Stomach (tissue), 9 donors: ENCODE results near the gene IL2RG. TPM values are rescaled to one million over a fixed set of nuclear protein-coding genes. Genes with fewer than 3 reads are reported as not detected.
A peak's percentile ranks its signal among the peaks of the same experiment; 100 is the strongest.

Source experiments
- DNase-seq, 2 donors: peaks; one replicate each; pipeline versions ENCODE4 v3.0.0 to v3.0.0-alpha.2; 2013 to 2019
- H3K27ac ChIP-seq, 5 donors: fragments of 200-600 bp in 4 of 5; sonication (generic) in 4 of 5; one replicate each; pipeline ENCODE4 v1.5.1; 2013 to 2019; ENCODE audit warnings: mild to moderate bottlenecking in 1 of 5, moderate library complexity in 1 of 5
- H3K27me3 ChIP-seq, 3 donors: fragments of 200-600 bp; sonication (generic); one replicate each; pipeline ENCODE4 v1.5.1; 2017 to 2019; ENCODE audit warnings: mixed run types in 1 of 3
- H3K36me3 ChIP-seq, 4 donors: fragments of 200-600 bp; sonication (generic); 1 replicate in 3 of 4; 2 replicates in 1 of 4; pipeline ENCODE4 v1.5.1; 2016 to 2019
- H3K4me1 ChIP-seq, 4 donors: fragments of 200-600 bp; sonication (generic); one replicate each; pipeline ENCODE4 v1.5.1; 2016 to 2019
- H3K4me3 ChIP-seq, 4 donors: fragments of 200-600 bp; sonication (generic) in 3 of 4; one replicate each; pipeline ENCODE4 v1.5.1; 2016 to 2019; ENCODE audit warnings: mild to moderate bottlenecking in 1 of 4
- H3K9me3 ChIP-seq, 4 donors: fragments of 200-600 bp; sonication (generic); one replicate each; pipeline ENCODE4 v1.5.1; 2016 to 2019
- CTCF ChIP-seq, 7 experiments: fragments of 450-650 bp in 4 of 7; fragments of 200-600 bp in 3 of 7; sonication (generic) in 3 of 7; IDR thresholded peaks; one replicate each; pipeline ENCODE4 v1.5.1; 2016 to 2019; ENCODE audit warnings: antibody characterized with exemption in 7 of 7, control low read depth in 2 of 7, mild to moderate bottlenecking in 1 of 7
- EP300 ChIP-seq: sonication (generic); formaldehyde crosslinking; IDR thresholded peaks from one replicate; pipeline ENCODE4 v1.6.1; 2017; ENCODE audit warnings: antibody characterized with exemption
- POLR2A ChIP-seq, 4 donors: fragments of 450-650 bp; IDR thresholded peaks; one replicate each; pipeline ENCODE4 v1.6.1; 2016; ENCODE audit warnings: antibody characterized with exemption in 4 of 4, control low read depth in 2 of 4, mild to moderate bottlenecking in 1 of 4, moderate library complexity in 1 of 4
- POLR2AphosphoS5 ChIP-seq, 3 donors: sonication (generic); formaldehyde crosslinking; IDR thresholded peaks; one replicate each; pipeline ENCODE4 v1.6.1; 2016; ENCODE audit warnings: antibody characterized with exemption in 3 of 3
- WGBS, 5 donors: extraction: QIAGEN DNeasy Blood & Tissue Kit in 3 of 5; methylation state at CpG; one replicate each; pipeline versions ENCODE4 v1.1.5 to v1.1.7; 2013 to 2018; 5-methylcytosine and 5-hydroxymethylcytosine counted together
- intact Hi-C: fragments of 100-400 bp; cut with DNase I; formaldehyde crosslinking; loops from one replicate; pipeline ENCODE4 v1.15.1; 2023; ENCODE audit warnings: low total_unique reads
- polyA plus RNA-seq, 3 donors: library from polyadenylated mRNA; stranded (reverse); fragments of 200-250 nt; gene quantifications; one replicate each; pipeline ENCODE4 v1.2.3, GENCODE V29; 2013
- total RNA-seq, 5 donors: library from RNA; depleted of rRNA; stranded (reverse); fragments of >200 nt; gene quantifications; one replicate each; pipeline versions ENCODE4 v1.1.0 to v1.2.3, GENCODE V29; 2014 to 2016
- donor health status: healthy with polysubstance abuse.
- donor health status: Bipolar disorder and iron deficiency.
- donor health status: healthy.

IL2RG gene
- total and polyA plus RNA-seq, 8 donors = 0.89 to 11.2 (median 9.0) TPM

- peak within 1 kb of the TSS; percentile 49 to 59 (median 55) for H3K4me3 ChIP-seq
- no peaks in the 10 kb centered on the region for H3K9me3 ChIP-seq
- intact Hi-C loops = no loop called here
- H3K27me3 ChIP-seq = no peaks in the 10 kb centered on the region
- H3K27ac ChIP-seq = peak within 1 kb of the TSS; percentile 26 to 85 (median 79)
- peaks cover 0 to 27% (median 21%) of the 10 kb centered on the region in 4 donors for H3K4me1 ChIP-seq
- DNase-seq = peak; percentile 91 to 97
- no peaks in the 10 kb centered on the region for H3K36me3 ChIP-seq
- TF ChIP-seq EP300 (no peak), POLR2AphosphoS5 (IDR thresholded peaks at IDR 0.05) (peak; percentile 29 to 79 (median 37))
- 0 to 22% (median 5%) methylated on average over 22 to 29 of the region's 29 CpGs for WGBS, 5 donors
These were observed 15.8 kb downstream of the IL2RG start, which contains the start of gene FOXO4 for GRCh38 chrX:71095555-71095980. FOXO4 (plus strand) TSS chrX:71095851; CDS start chrX:71096529, 678 bp downstream.

GRCh38 chrX:71095033-71095432 is 16.3 kb downstream of the IL2RG start:
- DNase-seq = no peak
- Histone ChIP-seq H3K27ac (peak overlapping the region in 1 of 5 donors; percentile 85), H3K27me3 (no peaks in the 10 kb centered on the region), H3K4me1 (peaks cover 0 to 27% (median 21%) of the 10 kb centered on the region in 4 donors), H3K9me3 (no peaks in the 10 kb centered on the region), H3K36me3 (no peaks in the 10 kb centered on the region), H3K4me3 (peak overlapping the region; percentile 49 to 59 (median 55))
- intact Hi-C loops = no loop called here
- 17 to 33% (median 23%) methylated on average over 6 of the region's 6 CpGs for WGBS, 5 donors
- no peak for TF ChIP-seq CTCF (IDR thresholded peaks at IDR 0.05)
- TF ChIP-seq POLR2AphosphoS5 (IDR thresholded peaks at IDR 0.05) = no peak
- TF ChIP-seq POLR2A (IDR thresholded peaks at IDR 0.05) = no peak
- no peak for TF ChIP-seq EP300

GRCh38 chrX:71091263-71091662 is 20.1 kb downstream of the IL2RG start:
- H3K9me3 ChIP-seq = no peaks in the 10 kb centered on the region
- intact Hi-C loops = no loop called here
- H3K27ac ChIP-seq = no peak overlapping the region
- no peaks in the 10 kb centered on the region for H3K36me3 ChIP-seq
- WGBS, 5 donors = 66 to 80% (median 71%) methylated on average over 4 to 5 of the region's 5 CpGs
- no peak for DNase-seq
- no peak overlapping the region for H3K4me3 ChIP-seq
- H3K27me3 ChIP-seq = no peaks in the 10 kb centered on the region
- TF ChIP-seq EP300 (no peak), POLR2AphosphoS5 (IDR thresholded peaks at IDR 0.05) (no peak), POLR2A (IDR thresholded peaks at IDR 0.05) (no peak), CTCF (IDR thresholded peaks at IDR 0.05) (no peak)
- H3K4me1 ChIP-seq = peaks cover 0 to 5% (median 0%) of the 10 kb centered on the region in 4 donors

GRCh38 chrX:71085900-71086299 is 25.5 kb downstream of the IL2RG start:
- TF ChIP-seq POLR2AphosphoS5 (IDR thresholded peaks at IDR 0.05) (no peak), POLR2A (IDR thresholded peaks at IDR 0.05) (no peak), CTCF (IDR thresholded peaks at IDR 0.05) (no peak), EP300 (no peak)
- Histone ChIP-seq H3K9me3 (no peaks in the 10 kb centered on the region), H3K27me3 (no peaks in the 10 kb centered on the region), H3K36me3 (no peaks in the 10 kb centered on the region), H3K27ac (no peak overlapping the region), H3K4me1 (no peaks in the 10 kb centered on the region), H3K4me3 (no peak overlapping the region)
- no peak for DNase-seq
- 47 to 74% (median 62%) methylated on average over 4 of the region's 4 CpGs for WGBS, 5 donors
- intact Hi-C loops = no loop called here

GRCh38 chrX:71082822-71083221 is 28.6 kb downstream of the IL2RG start:
- TF ChIP-seq CTCF (IDR thresholded peaks at IDR 0.05) (no peak), EP300 (no peak), POLR2AphosphoS5 (IDR thresholded peaks at IDR 0.05) (no peak), POLR2A (IDR thresholded peaks at IDR 0.05) (no peak)
- intact Hi-C loops = no loop called here
- WGBS, 5 donors = 68 to 82% (median 75%) methylated on average over 4 of the region's 4 CpGs
- Histone ChIP-seq H3K4me3 (no peak overlapping the region), H3K4me1 (no peaks in the 10 kb centered on the region), H3K27me3 (no peaks in the 10 kb centered on the region), H3K36me3 (no peaks in the 10 kb centered on the region), H3K27ac (no peak overlapping the region), H3K9me3 (no peaks in the 10 kb centered on the region)
- no peak for DNase-seq
